Tibial artery (tissue), 4 donors: Measurements from ENCODE around the gene NFATC1.
A peak's percentile ranks its signal among the peaks of the same experiment; 100 is the strongest.

ENCODE experiments used
- DNase-seq, 2 donors: peaks; one replicate each; pipeline ENCODE4 v3.0.0-alpha.2; 2019
- H3K27ac ChIP-seq, 2 donors: fragments of 200-600 bp; sonication (generic) in 1 of 2; 1 replicate in 1 of 2; 2 replicates in 1 of 2; pipeline ENCODE4 v1.5.1; 2018 to 2019; ENCODE audit warnings: mild to moderate bottlenecking in 1 of 2
- H3K27me3 ChIP-seq, 2 donors: fragments of 200-600 bp; sonication (generic) in 1 of 2; one replicate each; pipeline versions ENCODE4 v1.5.1 to v1.6.0; 2016 to 2019
- H3K36me3 ChIP-seq, 3 donors: fragments of 200-600 bp; sonication (generic) in 2 of 3; one replicate each; pipeline ENCODE4 v1.5.1; 2016 to 2019; ENCODE audit warnings: mild to moderate bottlenecking in 2 of 3
- H3K4me1 ChIP-seq, 4 donors: fragments of 200-600 bp; sonication (generic) in 2 of 4; 1 replicate in 3 of 4; 2 replicates in 1 of 4; pipeline ENCODE4 v1.5.1; 2016 to 2019
- H3K4me3 ChIP-seq, 2 donors: fragments of 200-600 bp; sonication (generic) in 1 of 2; 1 replicate in 1 of 2; 2 replicates in 1 of 2; pipeline ENCODE4 v1.5.1; 2018 to 2019; ENCODE audit warnings: mild to moderate bottlenecking in 2 of 2
- H3K9me3 ChIP-seq, 3 donors: fragments of 200-600 bp; sonication (generic) in 1 of 3; one replicate each; pipeline ENCODE4 v1.5.1; 2016 to 2019
- intact Hi-C: fragments of 100-400 bp; cut with DNase I; formaldehyde crosslinking; loops from one replicate; pipeline ENCODE4 v1.15.0; 2023; ENCODE audit warnings: low total_unique reads
- TF ChIP-seq, protein P1 (sequence below), 2 experiments: fragments of 200-600 bp in 1 of 2; fragments of 450-650 bp in 1 of 2; IDR thresholded peaks; one replicate each; pipeline ENCODE4 v1.5.1; 2017 to 2019; ENCODE audit warnings: antibody characterized with exemption in 2 of 2, mild to moderate bottlenecking in 1 of 2, moderate library complexity in 1 of 2

NFATC1 gene

DNA sequence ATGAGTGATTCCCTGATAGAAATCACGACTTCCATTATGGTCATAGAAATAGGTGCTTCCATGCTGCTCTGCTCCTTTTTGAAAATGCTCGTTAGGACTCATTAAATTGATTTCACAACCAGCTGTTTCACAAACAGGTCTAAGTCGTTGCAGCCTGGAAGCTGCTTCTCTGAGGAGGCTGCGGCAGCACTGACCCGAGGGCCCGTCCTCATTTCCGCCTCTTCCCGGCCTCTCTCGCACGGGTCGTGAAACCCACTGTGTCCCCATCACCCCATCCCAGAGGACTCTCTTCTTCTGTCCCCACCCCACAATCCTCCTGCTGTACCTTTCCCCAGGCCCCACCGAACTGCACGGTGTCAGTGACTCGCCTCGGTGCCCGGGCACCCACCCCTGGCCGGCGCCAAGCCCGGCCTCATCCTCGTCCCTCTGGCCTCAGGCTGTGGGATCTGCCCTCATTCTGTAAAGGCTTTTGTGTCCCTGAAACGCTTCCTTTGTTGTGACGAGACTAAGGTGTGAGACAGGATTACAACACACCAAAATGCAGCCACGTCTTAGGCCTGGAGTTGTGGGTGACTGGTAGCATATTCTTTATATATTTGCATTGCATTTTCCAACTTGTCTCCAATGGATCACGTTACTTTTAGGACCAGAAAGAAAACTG lies 171.2 kb downstream of the NFATC1 start:
- intact Hi-C loops, result no loop called here
- H3K4me1 ChIP-seq, result peaks cover 0 to 25% (median 19%) of the 10 kb centered on the region in 4 donors
- H3K4me3 ChIP-seq, result no peak overlapping the region
- no peaks in the 10 kb centered on the region for H3K27me3 ChIP-seq
- no peaks in the 10 kb centered on the region for H3K9me3 ChIP-seq
- no peak for DNase-seq
- TF ChIP-seq, protein P1, sequence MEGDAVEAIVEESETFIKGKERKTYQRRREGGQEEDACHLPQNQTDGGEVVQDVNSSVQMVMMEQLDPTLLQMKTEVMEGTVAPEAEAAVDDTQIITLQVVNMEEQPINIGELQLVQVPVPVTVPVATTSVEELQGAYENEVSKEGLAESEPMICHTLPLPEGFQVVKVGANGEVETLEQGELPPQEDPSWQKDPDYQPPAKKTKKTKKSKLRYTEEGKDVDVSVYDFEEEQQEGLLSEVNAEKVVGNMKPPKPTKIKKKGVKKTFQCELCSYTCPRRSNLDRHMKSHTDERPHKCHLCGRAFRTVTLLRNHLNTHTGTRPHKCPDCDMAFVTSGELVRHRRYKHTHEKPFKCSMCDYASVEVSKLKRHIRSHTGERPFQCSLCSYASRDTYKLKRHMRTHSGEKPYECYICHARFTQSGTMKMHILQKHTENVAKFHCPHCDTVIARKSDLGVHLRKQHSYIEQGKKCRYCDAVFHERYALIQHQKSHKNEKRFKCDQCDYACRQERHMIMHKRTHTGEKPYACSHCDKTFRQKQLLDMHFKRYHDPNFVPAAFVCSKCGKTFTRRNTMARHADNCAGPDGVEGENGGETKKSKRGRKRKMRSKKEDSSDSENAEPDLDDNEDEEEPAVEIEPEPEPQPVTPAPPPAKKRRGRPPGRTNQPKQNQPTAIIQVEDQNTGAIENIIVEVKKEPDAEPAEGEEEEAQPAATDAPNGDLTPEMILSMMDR (IDR thresholded peaks at IDR 0.05), result no peak
- H3K36me3 ChIP-seq, result no peaks in the 10 kb centered on the region
- H3K27ac ChIP-seq, result peak overlapping the region in 1 of 2 donors; percentile 60

DNA sequence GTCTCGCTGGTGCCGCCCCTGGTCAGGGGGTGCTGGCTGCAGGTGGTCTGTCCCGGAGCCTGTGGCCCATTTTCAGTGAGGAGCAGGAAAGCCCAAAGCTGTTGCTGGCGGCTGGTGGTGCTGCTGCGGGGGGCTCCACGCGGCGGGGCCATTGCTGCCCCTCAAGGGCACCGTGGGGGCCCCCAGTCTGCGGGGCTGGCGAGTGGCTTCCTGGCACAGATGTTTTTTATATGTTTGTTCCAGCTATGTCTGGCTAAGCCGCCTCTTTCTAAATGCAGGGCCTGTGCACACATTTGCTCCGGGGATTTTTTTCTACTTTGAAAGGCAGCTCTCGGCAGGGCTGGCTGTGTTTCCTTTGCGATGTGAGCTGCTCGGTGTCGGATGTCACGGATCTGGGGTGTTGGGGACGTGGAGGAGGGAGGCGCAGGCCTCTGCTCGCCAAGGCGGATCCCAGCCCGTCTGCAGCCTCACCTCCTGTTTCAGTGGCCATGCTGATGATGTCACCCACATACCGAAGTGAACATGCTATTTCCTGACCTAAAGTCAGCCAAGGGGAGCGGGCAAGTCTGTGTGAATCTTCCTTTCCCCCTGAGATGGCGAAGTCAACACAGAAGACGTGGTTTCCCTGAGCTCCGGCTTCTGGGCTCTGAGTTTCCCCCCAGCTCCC lies 171.9 kb downstream of the NFATC1 start:
- peaks cover 0 to 25% (median 19%) of the 10 kb centered on the region in 4 donors for H3K4me1 ChIP-seq
- no peaks in the 10 kb centered on the region for H3K36me3 ChIP-seq
- TF ChIP-seq, protein P1 (IDR thresholded peaks at IDR 0.05), result no peak
- peaks cover 0 to 3% (median 3%) of the 10 kb centered on the region in 3 donors for H3K9me3 ChIP-seq
- H3K4me3 ChIP-seq, result no peak overlapping the region
- intact Hi-C loops, result no loop called here
- H3K27ac ChIP-seq, result peak overlapping the region; percentile 13 to 60
- no peaks in the 10 kb centered on the region for H3K27me3 ChIP-seq
- DNase-seq, result peak in 1 of 2 donors; percentile 51

DNA sequence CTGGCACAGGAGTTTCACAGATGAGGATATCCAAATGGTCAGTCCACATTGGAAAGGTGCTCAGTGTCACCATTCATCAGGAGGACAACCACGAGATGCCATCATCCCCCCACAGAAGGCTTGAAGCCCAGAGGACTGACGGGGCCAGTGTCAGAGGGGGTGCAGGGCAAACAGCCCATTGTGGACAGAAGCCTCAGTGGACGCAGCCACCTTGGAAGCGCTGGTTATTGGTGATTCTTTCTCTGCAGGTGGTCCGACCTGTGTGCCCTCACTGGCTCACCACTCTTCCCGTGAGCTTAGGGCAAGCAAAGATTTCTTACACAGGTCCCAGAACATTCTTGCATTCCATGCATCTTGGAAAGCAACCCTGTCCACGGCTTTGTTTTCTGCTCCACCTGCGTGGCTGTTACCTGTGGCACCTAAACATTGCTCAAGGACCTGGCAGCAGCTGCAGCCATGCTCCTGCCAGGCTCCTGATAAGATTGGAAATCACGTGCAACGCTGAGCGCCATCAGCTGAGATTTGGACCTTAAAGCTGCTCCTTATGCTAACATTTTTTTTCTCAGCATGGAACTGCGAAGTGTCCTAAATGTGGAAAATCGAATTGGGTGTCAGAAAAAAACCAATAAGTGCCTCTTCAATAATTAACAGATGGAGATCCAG lies 172.9 kb downstream of the NFATC1 start:
- TF ChIP-seq, protein P1 (IDR thresholded peaks at IDR 0.05), result no peak
- Histone ChIP-seq H3K4me1 (peaks cover 0 to 25% (median 19%) of the 10 kb centered on the region in 4 donors), H3K27me3 (no peaks in the 10 kb centered on the region), H3K4me3 (no peak overlapping the region), H3K27ac (no peak overlapping the region), H3K9me3 (peaks cover 9 to 14% (median 11%) of the 10 kb centered on the region in 3 donors), H3K36me3 (no peaks in the 10 kb centered on the region)
- peak; percentile 13 to 24 for DNase-seq
- intact Hi-C loops, result no loop called here

DNA sequence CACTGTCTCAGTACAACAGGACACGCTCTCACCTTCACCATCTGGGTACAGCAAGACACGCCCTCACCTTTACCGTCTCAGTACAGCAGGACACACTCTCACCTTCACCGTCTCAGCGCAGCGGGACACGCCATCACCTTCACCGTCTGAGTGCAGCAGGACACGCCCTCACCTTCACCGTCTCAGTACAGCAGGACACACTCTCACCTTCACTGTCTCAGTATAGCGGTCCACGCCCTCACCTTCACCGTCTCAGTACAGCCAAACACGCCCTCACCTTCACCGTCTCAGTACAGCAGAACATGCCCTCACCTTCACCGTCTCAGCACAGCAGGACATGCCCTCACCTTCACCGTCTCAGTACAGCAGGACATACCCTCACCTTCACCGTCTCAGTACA lies 174.0 kb downstream of the NFATC1 start:
- Histone ChIP-seq H3K36me3 (no peaks in the 10 kb centered on the region), H3K4me1 (peaks cover 0 to 22% (median 17%) of the 10 kb centered on the region in 4 donors), H3K4me3 (no peak overlapping the region), H3K27me3 (no peaks in the 10 kb centered on the region), H3K27ac (no peak overlapping the region), H3K9me3 (peaks cover 9 to 20% (median 11%) of the 10 kb centered on the region in 3 donors)
- DNase-seq, result peak in 1 of 2 donors; percentile 17
- intact Hi-C loops, result no loop called here
- TF ChIP-seq, protein P1 (IDR thresholded peaks at IDR 0.05), result no peak

DNA sequence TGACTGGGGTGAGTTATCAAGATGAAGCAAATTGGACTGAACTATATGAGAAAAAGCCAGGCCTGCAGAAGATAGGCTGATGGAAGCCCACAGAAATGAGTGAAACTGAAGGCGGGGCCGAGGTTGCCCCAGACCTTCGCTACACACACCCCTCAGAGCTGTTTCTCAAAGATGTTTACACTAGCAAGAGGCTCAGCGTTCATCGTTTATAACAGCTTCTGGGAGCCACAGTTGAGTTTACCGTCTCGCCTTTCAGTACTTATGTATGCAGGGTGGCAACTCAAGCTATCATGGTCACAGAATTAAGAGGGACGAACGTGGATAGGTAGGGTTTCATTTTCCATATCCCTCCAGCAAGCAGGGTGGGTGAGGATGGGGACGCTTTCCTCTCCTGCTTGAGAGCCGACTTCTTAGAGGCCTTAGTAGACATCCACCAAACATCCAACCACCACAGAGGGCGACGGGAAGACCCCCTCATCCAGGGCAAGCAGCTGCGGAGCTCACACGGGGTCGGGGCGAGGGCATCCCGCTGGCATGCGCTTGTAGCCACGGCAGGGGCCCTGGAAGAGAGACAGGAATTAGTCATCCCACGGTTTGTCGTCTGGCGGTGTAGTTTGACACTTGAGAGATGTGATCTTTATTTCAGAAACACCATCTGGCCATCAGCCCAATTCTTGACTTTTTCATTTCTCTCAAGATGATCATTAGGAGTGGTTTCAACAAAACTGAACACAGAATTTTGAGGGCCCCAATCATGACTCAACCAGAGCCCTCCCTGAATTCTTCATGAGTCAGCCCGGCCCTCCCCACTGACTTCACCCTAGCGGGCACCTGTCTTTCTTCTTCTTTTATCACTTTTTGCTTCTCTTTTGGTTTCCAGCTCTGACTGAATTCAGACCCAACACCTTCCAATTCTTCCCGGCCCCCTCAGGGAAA lies 174.8 kb downstream of the NFATC1 start:
- Histone ChIP-seq H3K27ac (no peak overlapping the region), H3K36me3 (no peaks in the 10 kb centered on the region), H3K4me3 (no peak overlapping the region), H3K9me3 (peaks cover 9 to 20% (median 11%) of the 10 kb centered on the region in 3 donors), H3K4me1 (peaks cover 0 to 18% (median 12%) of the 10 kb centered on the region in 4 donors), H3K27me3 (no peaks in the 10 kb centered on the region)
- TF ChIP-seq, protein P1 (IDR thresholded peaks at IDR 0.05), result no peak
- DNase-seq, result peak in 1 of 2 donors; percentile 34
- intact Hi-C loops, result no loop called here
